Measurements from ENCODE around the gene OR6N1.

DNA sequence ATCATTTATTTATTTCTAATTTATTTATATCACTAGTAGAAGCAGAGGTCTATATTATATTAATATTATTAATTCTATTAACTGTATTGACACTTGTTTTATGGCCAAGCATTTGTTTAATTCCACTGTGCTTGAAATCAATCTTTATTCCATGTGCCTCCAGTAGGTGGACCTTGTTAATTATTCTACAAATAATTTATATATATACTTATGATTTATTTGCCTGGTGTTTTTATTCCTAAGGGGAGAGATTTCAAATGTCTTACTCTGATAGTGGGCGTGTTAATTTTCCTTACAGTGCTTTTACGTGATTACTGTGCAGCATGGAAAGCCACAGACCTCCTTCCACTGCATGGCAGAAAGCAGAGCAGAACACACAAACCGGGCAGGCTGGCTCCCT, 26.5 kb upstream of the OR6N1 start:
- no peak for TF ChIP-seq RAD21 (IDR thresholded peaks at IDR 0.05)
- TF ChIP-seq, protein P1, sequence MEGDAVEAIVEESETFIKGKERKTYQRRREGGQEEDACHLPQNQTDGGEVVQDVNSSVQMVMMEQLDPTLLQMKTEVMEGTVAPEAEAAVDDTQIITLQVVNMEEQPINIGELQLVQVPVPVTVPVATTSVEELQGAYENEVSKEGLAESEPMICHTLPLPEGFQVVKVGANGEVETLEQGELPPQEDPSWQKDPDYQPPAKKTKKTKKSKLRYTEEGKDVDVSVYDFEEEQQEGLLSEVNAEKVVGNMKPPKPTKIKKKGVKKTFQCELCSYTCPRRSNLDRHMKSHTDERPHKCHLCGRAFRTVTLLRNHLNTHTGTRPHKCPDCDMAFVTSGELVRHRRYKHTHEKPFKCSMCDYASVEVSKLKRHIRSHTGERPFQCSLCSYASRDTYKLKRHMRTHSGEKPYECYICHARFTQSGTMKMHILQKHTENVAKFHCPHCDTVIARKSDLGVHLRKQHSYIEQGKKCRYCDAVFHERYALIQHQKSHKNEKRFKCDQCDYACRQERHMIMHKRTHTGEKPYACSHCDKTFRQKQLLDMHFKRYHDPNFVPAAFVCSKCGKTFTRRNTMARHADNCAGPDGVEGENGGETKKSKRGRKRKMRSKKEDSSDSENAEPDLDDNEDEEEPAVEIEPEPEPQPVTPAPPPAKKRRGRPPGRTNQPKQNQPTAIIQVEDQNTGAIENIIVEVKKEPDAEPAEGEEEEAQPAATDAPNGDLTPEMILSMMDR (IDR thresholded peaks at IDR 0.05; ENCODE audit: low read depth, low read length, missing input control) = no peak
- TF ChIP-seq TAF1 (conservative IDR thresholded peaks at IDR 0.05) = no peak
